IMR-90 (cell line): ENCODE data around the gene ERMN.

Source experiments
- BHLHE40 ChIP-seq: fragments of 150-350 bp; IDR thresholded peaks from 2 replicates; pipeline ENCODE4 v1.6.1; 2016; ENCODE audit warnings: mild to moderate bottlenecking, low read depth, low read length
- CEBPB ChIP-seq: IDR thresholded peaks from 2 replicates; pipeline ENCODE4 v1.6.1; 2012; ENCODE audit warnings: low read depth, low read length, improper control_type of control experiment
- CHD1 ChIP-seq: IDR thresholded peaks from 2 replicates; pipeline ENCODE4 v1.6.1; 2012; ENCODE audit warnings: low read depth, low read length, improper control_type of control experiment
- CTCF ChIP-seq: conservative IDR thresholded peaks from 2 replicates; pipeline ENCODE4 v1.5.1; 2012; ENCODE audit warnings: mild to moderate bottlenecking, low read depth, low read length, improper control_type of control experiment
- ELK1 ChIP-seq: fragments of 150-350 bp; IDR thresholded peaks from 2 replicates; pipeline ENCODE4 v1.6.1; 2016; ENCODE audit warnings: low read depth, mild to moderate bottlenecking, low read length, moderate library complexity, borderline replicate concordance
- MAZ ChIP-seq: IDR thresholded peaks from 2 replicates; pipeline ENCODE4 v1.6.1; 2012; ENCODE audit warnings: low read depth, mild to moderate bottlenecking, low read length, improper control_type of control experiment, moderate library complexity, borderline replicate concordance
- NFE2L2 ChIP-seq: fragments of 150-350 bp; IDR thresholded peaks from 2 replicates; pipeline ENCODE4 v1.6.1; 2016; ENCODE audit warnings: low read depth, mild to moderate bottlenecking, low read length
- POLR2A ChIP-seq: IDR thresholded peaks from 2 replicates; pipeline ENCODE4 v1.6.1; 2012; ENCODE audit warnings: mild to moderate bottlenecking, low read depth, low read length
- RAD21 ChIP-seq: IDR thresholded peaks from 2 replicates; pipeline ENCODE4 v1.6.1; 2012; ENCODE audit warnings: low read length, improper control_type of control experiment
- RCOR1 ChIP-seq: IDR thresholded peaks from 2 replicates; pipeline ENCODE4 v1.6.1; 2012; ENCODE audit warnings: mild to moderate bottlenecking, low read length, improper control_type of control experiment; ENCODE audit not compliant: insufficient replicate concordance
- SMC3 ChIP-seq: fragments of 150-350 bp; IDR thresholded peaks from 2 replicates; pipeline ENCODE4 v1.6.1; 2016; ENCODE audit warnings: low read depth, mild to moderate bottlenecking, antibody characterized with exemption, low read length, moderate library complexity
- USF2 ChIP-seq: fragments of 150-350 bp; IDR thresholded peaks from 2 replicates; pipeline ENCODE4 v1.6.1; 2017; ENCODE audit warnings: mild to moderate bottlenecking, antibody characterized with exemption, low read length, low read depth

- TF ChIP-seq POLR2A = no peak
- TF ChIP-seq CTCF = no peak
- no peak for TF ChIP-seq MAZ
- no peak for TF ChIP-seq RCOR1
- no peak for TF ChIP-seq NFE2L2
- TF ChIP-seq USF2 = no peak
- TF ChIP-seq RAD21 = no peak
- TF ChIP-seq ELK1 = no peak
- no peak for TF ChIP-seq CEBPB
- no peak for TF ChIP-seq CHD1
- TF ChIP-seq SMC3 = no peak
- TF ChIP-seq BHLHE40 = no peak
Observed at GRCh38 chr2:157327200-157327599, 1.6 kb upstream of the ERMN start.
